ENCODE data around the gene OR5L2.
"Not testable (repeated sequence)": the region's sequence is repeated elsewhere in the genome, so short reads cannot be mapped to it uniquely, and the experiment has no call there.

Gene OR5L2

DNA sequence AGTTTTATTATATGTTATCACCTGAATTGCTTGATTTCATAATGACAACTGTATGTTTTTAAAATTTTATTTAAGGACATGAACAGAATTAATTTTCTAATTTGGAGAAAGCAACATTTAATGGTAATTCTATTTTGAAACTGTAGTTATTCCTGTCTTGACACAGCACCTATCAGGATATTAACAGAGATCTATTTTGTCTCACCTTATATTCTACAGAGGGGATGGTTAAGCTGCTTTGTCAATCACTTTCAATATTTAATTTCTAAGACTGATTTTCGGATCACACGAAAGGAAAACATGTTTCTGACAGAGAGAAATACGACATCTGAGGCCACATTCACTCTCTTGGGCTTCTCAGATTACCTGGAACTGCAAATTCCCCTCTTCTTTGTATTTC, 11.4 kb downstream of the OR5L2 start, which contains the start of gene OR5D16:
Gene OR5D16, plus strand, starts transcription at position 301 of the 400 bp plus-strand sequence. Its CDS starts 0 bp downstream, at position 301.
- TF ChIP-seq, protein P1, sequence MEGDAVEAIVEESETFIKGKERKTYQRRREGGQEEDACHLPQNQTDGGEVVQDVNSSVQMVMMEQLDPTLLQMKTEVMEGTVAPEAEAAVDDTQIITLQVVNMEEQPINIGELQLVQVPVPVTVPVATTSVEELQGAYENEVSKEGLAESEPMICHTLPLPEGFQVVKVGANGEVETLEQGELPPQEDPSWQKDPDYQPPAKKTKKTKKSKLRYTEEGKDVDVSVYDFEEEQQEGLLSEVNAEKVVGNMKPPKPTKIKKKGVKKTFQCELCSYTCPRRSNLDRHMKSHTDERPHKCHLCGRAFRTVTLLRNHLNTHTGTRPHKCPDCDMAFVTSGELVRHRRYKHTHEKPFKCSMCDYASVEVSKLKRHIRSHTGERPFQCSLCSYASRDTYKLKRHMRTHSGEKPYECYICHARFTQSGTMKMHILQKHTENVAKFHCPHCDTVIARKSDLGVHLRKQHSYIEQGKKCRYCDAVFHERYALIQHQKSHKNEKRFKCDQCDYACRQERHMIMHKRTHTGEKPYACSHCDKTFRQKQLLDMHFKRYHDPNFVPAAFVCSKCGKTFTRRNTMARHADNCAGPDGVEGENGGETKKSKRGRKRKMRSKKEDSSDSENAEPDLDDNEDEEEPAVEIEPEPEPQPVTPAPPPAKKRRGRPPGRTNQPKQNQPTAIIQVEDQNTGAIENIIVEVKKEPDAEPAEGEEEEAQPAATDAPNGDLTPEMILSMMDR (IDR thresholded peaks at IDR 0.05), result no peak
- H3K4me3 ChIP-seq, result no peak within 1 kb of the TSS
- H3K27ac ChIP-seq, result no peak within 1 kb of the TSS
- no peak for DNase-seq (ENCODE audit: low spot score)

- DNase-seq (ENCODE audit: low spot score), result no peak
- TF ChIP-seq, protein P1 (IDR thresholded peaks at IDR 0.05), result no peak
- H3K27ac ChIP-seq, result no peak overlapping the region
These were observed 20.4 kb downstream of the OR5L2 start for GRCh38 chr11:55847453-55847852.

DNA sequence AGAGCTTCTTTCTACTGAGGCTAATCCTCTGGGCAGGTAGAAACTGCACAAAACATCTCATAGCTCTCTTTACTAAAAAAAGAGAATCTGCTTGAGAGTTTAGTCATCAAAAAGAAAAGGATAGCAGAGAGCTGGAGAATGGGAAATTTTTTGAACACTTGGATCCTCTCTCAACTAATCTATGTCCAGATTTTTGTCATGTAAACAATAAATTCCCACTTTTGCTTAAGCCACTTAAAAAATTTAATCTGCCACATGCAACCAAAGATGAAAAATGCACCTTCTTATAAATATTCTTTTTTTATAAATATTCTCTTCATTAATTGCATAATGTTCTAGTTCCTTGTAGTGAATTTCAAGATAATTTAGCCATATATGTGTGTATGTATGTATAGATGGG, 22.0 kb downstream of the OR5L2 start:
- TF ChIP-seq, protein P1 (IDR thresholded peaks at IDR 0.05), result no peak
- no peak for DNase-seq (ENCODE audit: low spot score)
- Histone ChIP-seq H3K4me3 (no peak overlapping the region), H3K27ac (no peak overlapping the region)

More at GRCh38 chr11:55847453-55847852, 20.4 kb downstream of the OR5L2 start:
- no peak overlapping the region for H3K4me3 ChIP-seq

DNA sequence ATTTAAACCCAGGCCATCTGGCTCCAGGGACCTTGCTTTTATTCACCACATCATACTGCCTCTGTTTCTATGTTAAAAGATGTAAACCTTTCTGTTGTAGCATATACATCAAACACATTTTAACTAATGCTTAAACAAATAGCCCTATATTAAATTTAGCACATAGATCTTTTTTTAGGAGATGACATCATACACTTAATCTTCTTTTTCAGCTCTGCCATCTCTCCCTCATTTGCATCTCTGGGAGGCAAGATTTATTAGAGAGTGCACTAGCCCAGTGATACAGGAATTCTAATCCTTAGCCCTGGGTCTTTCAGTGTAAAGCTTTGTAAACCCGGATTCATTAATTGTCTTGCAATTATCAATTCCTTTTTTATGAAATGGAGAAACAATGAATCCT, 25.1 kb downstream of the OR5L2 start:
- no peak overlapping the region for H3K4me3 ChIP-seq
- DNase-seq (ENCODE audit: low spot score), result no peak
- no peak overlapping the region for H3K27ac ChIP-seq
- TF ChIP-seq, protein P1 (IDR thresholded peaks at IDR 0.05), result no peak

- no peak for DNase-seq (ENCODE audit: low spot score)
- no peak overlapping the region for H3K4me3 ChIP-seq
- H3K27ac ChIP-seq, result no peak overlapping the region
- TF ChIP-seq, protein P1 (IDR thresholded peaks at IDR 0.05), result no peak
These were observed 27.7 kb downstream of the OR5L2 start for GRCh38 chr11:55854704-55855103.

DNA sequence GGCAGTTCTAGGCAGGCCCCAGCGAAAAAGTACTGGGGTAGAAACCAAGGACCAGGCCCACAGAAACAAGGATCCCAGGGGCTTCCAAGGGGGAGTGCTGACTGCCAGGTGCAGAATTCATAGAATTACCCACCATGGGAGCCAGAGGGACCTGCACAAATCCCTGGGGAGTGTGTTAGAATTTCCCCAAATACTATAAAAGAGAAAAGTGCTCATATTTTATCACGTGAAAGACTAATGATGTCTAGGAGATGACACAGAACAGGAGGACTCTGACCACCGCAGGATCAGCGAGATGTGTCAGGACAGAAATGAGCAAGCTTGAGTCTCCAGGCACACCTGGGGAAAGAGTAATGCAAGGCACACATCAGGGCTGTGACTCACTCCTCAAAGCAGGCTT, 40.3 kb downstream of the OR5L2 start:
- not testable (repeated sequence) for H3K4me3 ChIP-seq; H3K27ac ChIP-seq; DNase-seq (ENCODE audit: low spot score)

DNA sequence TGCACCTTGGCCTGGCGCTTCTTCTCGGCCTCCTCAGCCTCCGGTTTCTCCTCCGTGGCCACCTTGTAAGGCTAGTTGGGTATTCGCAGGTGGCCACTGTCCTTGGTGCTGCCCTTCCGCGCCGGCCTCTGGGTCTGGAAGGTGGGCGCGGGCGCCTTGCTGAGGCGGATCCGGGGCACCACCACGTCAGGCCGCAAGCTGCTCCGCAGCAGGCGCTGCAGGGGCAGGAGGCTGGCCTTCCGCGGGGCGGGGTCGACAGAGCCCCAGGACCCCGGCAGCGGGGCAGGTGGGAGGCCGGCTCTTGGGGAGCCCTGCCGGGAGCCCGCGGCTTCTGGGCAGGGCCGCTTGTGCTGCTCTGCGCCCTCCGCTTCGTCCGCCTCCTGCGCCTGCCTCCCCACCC, 45.7 kb downstream of the OR5L2 start:
- DNase-seq (ENCODE audit: low spot score); H3K27ac ChIP-seq; H3K4me3 ChIP-seq: not testable (repeated sequence)

DNA sequence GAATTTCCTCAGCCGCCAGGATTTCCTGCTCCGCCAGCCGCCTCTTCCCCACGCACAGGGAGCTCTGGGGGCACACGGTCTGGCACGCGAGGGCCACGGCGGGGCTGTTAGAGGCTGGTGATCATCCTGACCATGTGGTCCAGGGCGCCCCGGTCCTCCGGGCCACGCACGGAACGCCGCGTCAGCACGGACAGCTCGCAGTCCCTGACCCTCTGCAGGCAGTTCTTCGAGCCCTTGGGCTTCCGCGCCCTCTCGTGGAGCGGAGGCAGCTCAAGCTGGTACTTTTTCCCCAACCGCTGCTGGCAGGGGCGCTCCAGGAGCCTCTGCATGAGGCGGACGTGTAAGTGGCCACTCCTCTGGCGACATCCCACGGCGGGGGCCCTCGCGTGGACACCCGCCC, 46.1 kb downstream of the OR5L2 start:
- not testable (repeated sequence) for DNase-seq (ENCODE audit: low spot score); H3K27ac ChIP-seq; H3K4me3 ChIP-seq

Measured in coronary artery (tissue), 2 donors.